ENCODE measurements around the gene FOXO3.

FOXO3 gene

DNA sequence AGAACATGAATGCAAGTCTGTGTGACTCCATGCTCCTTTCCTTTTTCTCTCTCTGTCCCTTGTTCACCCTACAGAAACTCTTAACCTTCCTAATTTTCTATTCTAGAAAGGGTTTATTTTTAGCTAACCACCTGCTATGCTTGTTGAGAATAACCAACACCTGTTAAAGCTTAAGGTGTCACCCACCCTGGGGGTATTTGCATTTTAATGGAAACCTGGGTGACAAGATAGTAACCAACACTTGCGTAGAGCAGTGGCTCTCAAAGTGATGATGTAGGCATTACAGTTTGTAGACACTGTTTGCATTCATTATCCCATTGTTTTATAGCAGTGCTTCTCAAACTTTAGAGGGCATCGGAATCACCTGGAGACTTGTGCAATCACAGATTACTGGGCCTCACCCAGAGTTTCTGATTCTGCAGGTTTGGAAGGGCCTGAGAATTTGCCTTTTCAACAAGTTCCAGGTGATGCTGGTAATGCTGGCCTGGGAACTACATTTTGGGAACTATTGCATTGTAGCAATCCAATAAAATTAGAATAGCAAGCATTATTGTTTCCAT is 173.1 kb downstream of the FOXO3 start:
- no peak for DNase-seq (ENCODE audit: low read depth in 2 of 2, low spot score in 1 of 2)
